ENCODE measurements around the gene BARHL1. TPM values are rescaled to one million over a fixed set of nuclear protein-coding genes. Genes with fewer than 3 reads are reported as not detected.

The BARHL1 gene
- total RNA-seq, 2 donors from 2014 or later: not detected

- no peak for ATAC-seq (ENCODE audit: insufficient number of reproducible peaks, low FRiP score, low read depth)
- Histone ChIP-seq H3K27me3 (replicated peaks; ENCODE audit: insufficient read depth) (no peaks in the 10 kb centered on the region), H3K36me3 (peaks cover 48% of the 10 kb centered on the region)
These were observed 28.3 kb downstream of the BARHL1 start for GRCh38 chr9:132610661-132611060.

GRCh38 chr9:132614324-132614723 is 31.9 kb downstream of the BARHL1 start:
- Histone ChIP-seq H3K4me1 (ENCODE audit: control insufficient read depth in 1 of 2, low read depth in 2 of 2) (no peaks in the 10 kb centered on the region), H3K27me3 (replicated peaks; ENCODE audit: insufficient read depth) (no peaks in the 10 kb centered on the region), H3K36me3 (peaks cover 58% of the 10 kb centered on the region), H3K4me3 (no peak overlapping the region), H3K27ac (no peak overlapping the region), H3K9me3 (no peaks in the 10 kb centered on the region)
- DNase-seq (ENCODE audit: low spot score) (no peak), ATAC-seq (ENCODE audit: insufficient number of reproducible peaks, low FRiP score, low read depth) (no peak)
- TF ChIP-seq CTCF (IDR thresholded peaks at IDR 0.05): no peak

More at GRCh38 chr9:132610661-132611060, 28.3 kb downstream of the BARHL1 start:
- Histone ChIP-seq H3K4me3 (no peak overlapping the region), H3K9me3 (no peaks in the 10 kb centered on the region), H3K27ac (no peak overlapping the region), H3K4me1 (ENCODE audit: control insufficient read depth in 1 of 2, low read depth in 2 of 2) (no peaks in the 10 kb centered on the region)
- no peak for TF ChIP-seq CTCF (IDR thresholded peaks at IDR 0.05)
- no peak for DNase-seq (ENCODE audit: low spot score)

GRCh38 chr9:132615774-132616173 is 33.4 kb downstream of the BARHL1 start:
- no peaks in the 10 kb centered on the region for H3K9me3 ChIP-seq
- H3K27ac ChIP-seq: no peak overlapping the region
- no peaks in the 10 kb centered on the region for H3K27me3 ChIP-seq (replicated peaks; ENCODE audit: insufficient read depth)
- no peak for TF ChIP-seq CTCF (IDR thresholded peaks at IDR 0.05)
- DNase-seq (ENCODE audit: low spot score): no peak
- ATAC-seq (ENCODE audit: insufficient number of reproducible peaks, low FRiP score, low read depth): no peak
- H3K4me3 ChIP-seq: no peak overlapping the region
- peaks cover 49% of the 10 kb centered on the region for H3K36me3 ChIP-seq
- H3K4me1 ChIP-seq (ENCODE audit: control insufficient read depth in 1 of 2, low read depth in 2 of 2): no peaks in the 10 kb centered on the region

DNA sequence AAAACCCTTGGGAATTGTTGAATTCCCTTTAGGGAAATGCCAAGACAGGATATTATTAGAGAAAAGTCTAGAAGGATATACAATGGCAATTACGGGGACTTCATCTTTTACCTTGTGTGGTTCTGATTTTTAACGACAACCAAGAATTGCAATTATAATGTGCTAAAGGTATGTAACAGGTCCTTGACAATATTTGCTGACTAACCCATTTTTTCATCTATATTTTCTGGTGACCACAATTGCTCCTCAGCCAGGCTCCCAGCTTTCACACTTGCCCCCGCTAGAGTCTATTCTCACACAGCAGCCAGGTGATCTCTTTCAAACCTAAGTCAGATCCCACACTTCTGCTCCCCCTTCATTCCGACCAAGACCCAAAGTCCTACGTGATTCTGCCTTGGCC is 34.3 kb downstream of the BARHL1 start:
- H3K4me1 ChIP-seq (ENCODE audit: control insufficient read depth in 1 of 2, low read depth in 2 of 2): no peaks in the 10 kb centered on the region
- no peaks in the 10 kb centered on the region for H3K9me3 ChIP-seq
- peaks cover 40% of the 10 kb centered on the region for H3K36me3 ChIP-seq
- H3K27me3 ChIP-seq (replicated peaks; ENCODE audit: insufficient read depth): no peaks in the 10 kb centered on the region
- no peak for DNase-seq (ENCODE audit: low spot score)
- no peak overlapping the region for H3K27ac ChIP-seq
- no peak for TF ChIP-seq CTCF (IDR thresholded peaks at IDR 0.05)
- H3K4me3 ChIP-seq: no peak overlapping the region
- ATAC-seq (ENCODE audit: insufficient number of reproducible peaks, low FRiP score, low read depth): no peak

DNA sequence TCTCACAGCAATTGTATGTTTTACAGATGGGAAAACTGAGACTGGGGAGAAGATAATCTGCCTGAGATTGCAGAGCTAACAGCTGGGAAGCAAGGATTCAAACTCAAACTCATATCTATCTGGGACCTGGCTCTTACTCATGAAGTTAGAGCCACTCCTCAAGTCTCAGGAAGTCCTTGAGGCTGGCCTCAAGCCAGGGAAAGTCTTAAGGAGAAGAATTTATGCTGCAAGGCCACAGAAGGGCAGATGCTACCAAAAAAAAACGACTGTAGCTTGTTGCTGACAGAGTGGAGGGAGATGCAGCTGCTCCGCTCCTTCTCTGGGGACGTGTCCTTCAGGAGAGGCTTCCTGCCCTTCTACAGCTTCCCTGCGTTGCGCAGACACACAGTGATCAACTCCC is 39.8 kb downstream of the BARHL1 start:
- no peaks in the 10 kb centered on the region for H3K4me1 ChIP-seq (ENCODE audit: control insufficient read depth in 1 of 2, low read depth in 2 of 2)
- no peak overlapping the region for H3K4me3 ChIP-seq
- no peak for TF ChIP-seq CTCF (IDR thresholded peaks at IDR 0.05)
- no peaks in the 10 kb centered on the region for H3K9me3 ChIP-seq
- ATAC-seq (ENCODE audit: insufficient number of reproducible peaks, low FRiP score, low read depth) (no peak), DNase-seq (ENCODE audit: low spot score) (no peak)
- H3K36me3 ChIP-seq: peaks cover 18% of the 10 kb centered on the region
- no peak overlapping the region for H3K27ac ChIP-seq
- no peaks in the 10 kb centered on the region for H3K27me3 ChIP-seq (replicated peaks; ENCODE audit: insufficient read depth)

Measured in thoracic aorta (tissue), 2 donors.